NCI-H82 treated with DMSO at 0.1 percent for 48 hours (cell line): ENCODE measurements around the gene CCDC30.
A peak's percentile ranks its signal among the peaks of the same experiment; 100 is the strongest.
"Not testable (repeated sequence)": the region's sequence is repeated elsewhere in the genome, so short reads cannot be mapped to it uniquely, and the experiment has no call there.

Experiments used
- DNase-seq: peaks from one replicate; lab custom pipeline; 2025; ENCODE audit not compliant: unreplicated experiment; lab: John Stamatoyannopoulos, UW

The CCDC30 gene

DNA sequence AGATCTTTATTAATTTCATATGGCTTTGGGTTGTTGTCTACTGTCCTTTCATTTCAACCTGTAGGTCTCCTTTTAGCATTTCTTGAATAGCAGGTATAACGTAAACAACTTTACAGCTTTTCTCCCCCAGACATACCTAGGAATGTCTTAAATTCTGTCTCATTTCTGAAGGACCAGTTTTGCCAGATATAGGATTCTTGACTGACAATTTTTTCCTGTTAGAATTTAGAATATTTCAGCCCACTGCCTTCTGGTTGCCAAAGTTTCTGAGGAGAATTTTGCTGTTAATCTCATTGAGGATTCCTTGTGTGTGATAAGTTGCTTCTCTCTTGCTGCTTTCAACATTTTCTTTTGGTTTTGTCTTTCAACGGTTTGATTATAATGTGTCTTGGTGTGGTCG, 60.1 kb downstream of the CCDC30 start:
- no peak for DNase-seq

DNA sequence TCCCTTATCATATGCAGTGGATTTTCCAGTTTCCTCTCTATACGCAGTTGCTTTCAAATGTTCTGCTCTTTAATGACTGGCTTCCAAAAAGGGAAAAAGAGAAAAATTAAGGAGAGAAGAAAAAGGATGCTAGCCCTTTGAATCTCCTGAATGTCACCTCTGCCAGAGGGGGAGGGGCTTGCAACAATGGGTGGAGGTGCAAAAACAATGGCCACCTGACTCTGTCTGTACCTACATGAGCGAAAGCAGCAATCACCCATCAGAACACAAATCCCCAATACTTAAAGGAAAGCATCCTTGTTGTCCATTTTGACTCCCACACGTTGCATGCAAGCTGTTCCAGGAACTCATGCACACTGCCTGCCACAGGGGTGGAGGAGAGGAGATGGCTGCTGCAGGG, 61.2 kb downstream of the CCDC30 start:
- DNase-seq, result no peak

DNA sequence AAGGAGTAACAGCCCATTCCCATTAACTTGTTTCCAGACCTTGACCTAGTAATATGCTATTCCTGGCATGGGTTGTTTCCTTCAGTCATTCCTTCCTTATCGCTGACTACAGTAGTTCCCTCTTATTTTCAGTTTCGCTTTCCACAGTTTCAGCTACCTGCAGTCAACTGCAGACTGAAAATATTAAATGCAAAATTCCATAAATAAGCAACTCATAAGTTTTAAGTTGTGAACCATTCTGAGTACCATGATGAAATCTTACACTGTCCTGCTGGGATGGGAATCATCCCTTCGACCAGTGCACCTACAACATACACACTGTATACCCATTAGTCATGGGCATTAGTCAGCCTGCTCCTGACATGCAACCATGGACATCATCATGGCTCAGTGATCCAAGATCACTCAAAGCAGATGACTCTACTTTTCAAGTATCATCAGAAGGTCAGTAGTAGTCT, 66.7 kb downstream of the CCDC30 start:
- no peak for DNase-seq

DNA sequence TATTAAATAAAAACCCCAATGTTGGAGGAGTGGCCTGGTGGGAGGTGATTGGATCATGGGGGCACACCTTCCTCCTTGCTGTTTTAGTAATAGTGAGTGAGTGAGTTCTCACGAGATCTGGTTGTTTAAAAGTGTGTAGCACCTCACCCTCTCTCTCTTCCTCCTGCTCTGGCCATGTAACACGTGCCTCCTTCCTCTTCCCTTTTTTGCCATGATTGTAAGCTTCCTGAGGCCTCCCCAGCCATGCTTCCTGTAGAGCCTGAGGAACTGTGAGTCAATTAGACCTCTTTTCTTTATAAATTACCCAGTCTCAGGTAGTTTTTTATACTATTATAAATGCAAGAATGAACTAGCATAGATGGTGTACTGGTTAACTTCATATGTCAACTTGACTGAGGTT, 68.0 kb downstream of the CCDC30 start:
- no peak for DNase-seq

DNA sequence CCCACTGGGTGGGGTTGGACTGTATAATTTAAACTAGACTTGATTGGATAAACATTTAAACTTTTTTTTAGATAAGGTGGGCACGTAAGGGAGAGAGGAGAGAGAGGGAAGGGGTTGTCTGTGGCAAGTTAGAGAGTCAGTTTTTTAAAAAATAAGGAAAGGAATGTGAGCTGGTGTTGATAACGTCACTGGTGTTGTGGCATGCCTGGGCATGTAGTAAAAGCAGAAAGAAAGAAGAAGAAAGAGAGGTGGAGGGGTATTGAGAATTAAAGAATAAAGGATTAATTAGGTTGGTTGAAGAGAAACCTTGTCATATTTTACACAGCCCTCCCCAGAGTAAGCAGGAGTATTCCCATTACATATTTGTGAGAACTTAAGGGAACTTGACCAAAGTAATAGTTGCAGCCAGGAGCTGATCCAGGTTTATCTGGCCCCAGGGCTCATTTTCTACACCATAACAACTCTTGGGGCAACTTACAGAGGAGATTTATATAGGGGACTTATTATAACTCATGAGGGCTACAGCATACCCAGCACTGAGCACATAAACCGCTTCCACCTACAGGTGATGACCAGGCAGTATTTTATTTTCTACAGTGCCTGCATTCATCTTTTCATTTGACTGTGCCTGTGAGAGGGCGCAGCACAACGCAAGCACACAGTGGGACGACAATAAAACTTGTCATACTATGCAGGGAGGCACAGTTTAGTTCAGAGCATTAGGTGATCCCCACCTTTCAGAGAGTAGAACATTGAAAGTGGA, 70.2 kb downstream of the CCDC30 start:
- DNase-seq, result no peak

DNA sequence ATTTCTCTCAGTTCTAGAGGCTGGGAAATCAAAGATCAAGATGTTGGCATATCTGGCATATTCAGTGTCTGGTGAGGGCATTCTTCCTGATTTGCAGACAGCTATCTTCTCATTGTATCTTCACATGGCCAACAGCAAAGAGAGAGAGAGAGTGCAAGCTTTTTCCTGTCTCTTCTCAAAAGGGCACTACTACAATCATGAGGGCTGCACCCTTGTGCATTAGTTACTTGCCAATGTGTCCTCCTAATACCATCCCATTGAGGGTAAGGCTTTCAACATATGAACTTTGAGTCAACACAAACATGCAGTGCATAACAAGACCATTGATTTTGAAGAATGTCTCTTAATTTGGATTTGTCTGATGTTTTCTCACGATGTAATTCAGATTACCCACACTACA, 78.0 kb downstream of the CCDC30 start:
- no peak for DNase-seq

DNA sequence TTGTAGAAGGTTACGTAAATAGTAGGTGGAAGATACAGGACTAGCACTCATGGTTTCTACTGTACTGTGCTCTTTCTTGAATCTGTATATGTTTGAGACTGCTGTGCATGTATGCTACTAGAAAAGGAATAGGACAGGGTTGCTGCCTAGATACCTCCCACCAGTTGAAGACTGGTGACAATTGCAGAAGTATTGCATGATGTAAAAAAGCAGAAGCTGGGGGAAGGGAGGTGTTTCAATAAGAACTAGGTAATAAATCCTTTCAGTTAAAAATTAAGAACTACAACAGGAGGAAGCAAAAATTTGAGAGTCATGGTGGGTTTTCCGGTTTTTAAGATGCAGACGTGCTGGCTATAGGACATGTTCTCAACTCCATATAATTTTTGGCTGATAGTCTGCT, 88.1 kb downstream of the CCDC30 start:
- no peak for DNase-seq

DNA sequence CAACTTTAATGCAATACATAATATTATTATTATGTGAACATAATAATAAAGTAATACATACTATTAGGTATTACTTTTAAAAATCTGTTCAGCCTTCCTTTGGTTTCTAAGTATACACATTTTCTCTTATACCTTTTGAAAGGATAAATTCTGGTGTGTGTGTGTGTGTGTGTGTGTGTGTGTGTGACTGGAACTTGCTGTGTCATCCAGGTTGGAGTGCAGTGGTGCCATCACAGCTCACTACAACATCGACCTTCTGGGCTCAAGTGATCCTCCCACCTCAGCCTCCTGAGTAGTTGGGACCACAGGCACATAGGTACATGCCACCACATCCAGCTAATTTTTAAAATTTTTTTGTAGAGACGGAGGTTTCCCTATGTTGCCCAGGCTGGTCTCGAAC, 88.5 kb downstream of the CCDC30 start:
- no peak for DNase-seq

DNA sequence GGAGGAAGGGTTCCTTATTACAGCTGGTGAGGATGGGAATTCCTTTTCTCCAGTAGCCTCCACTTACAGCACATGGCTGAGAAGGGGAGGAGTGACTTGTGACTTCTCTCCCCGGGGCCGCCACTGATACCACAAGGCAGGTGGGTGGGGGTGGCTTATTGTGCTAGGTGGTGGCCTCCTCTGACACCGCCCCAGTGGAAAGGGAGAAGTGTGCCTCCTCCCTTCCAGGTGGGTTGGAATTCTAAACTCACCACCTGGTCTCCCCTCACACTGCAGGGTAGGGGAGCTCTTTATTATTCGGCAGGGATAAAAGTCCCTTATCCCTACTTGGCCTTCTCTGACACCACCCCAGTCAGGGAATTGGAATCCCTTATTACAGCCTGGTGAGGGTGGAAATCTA, 89.5 kb downstream of the CCDC30 start:
- DNase-seq, result no peak

DNA sequence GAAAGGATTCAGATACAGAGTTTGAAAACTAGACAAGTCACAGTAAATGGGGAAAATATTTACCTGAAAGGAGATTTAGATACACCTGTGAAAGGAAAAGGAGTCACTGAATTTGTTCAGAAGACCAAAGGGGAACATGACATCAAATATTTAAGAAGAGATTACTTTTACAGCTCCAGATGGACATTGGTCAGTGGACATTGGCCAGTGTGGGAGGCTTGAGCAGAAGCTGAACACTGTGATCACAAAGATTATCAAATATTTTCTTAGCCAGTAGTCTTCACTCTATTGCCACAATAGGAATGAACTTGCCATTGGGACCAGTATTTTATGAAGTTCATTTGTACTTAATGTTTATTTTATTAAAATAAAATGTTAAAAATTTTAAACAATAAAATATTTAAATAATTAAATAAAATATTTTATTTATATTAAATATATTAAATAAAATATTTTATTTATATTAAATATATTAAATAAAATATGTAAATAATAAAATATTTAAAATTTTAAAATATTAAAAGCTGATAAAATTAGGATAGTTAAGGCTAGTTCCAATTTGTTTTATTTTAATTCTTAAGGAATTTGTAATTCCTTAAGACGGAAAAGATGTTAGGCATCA, 94.3 kb downstream of the CCDC30 start:
- DNase-seq, result no peak

DNA sequence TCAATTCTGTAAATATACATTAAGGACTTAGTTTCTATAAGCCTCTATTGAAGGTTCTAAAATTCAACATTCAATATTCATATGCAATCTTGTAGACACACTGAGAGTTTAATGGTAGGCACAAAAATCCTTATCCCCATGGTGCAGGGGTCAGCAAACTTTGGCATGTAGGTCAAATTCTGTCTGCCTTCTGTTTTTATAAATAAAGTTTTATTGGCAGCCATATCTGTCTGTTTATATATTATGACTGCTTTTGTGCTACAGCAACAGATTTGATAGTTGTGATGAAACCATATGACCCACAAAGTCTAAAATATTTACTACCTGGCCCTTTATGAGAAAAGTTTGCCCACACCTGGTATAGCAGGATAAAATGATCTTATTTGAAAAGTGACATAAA, 104.0 kb downstream of the CCDC30 start:
- DNase-seq, result no peak

DNA sequence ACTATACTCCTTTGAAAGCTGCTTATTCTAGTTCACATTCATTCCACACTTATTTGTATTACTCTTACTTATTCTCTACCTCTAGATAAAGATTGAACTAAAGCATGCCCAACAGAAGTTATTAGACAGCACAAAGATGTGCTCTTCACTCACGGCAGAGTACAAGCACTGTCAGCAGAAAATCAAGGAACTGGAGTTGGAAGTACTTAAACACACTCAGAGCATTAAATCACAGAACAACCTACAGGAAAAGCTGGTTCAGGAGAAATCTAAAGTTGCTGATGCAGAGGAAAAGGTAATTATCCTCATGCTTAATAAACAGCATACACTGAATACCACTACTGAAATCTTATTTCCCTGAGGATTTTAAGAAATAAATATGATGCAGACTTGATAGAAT, 113.8 kb downstream of the CCDC30 start:
- no peak for DNase-seq

DNA sequence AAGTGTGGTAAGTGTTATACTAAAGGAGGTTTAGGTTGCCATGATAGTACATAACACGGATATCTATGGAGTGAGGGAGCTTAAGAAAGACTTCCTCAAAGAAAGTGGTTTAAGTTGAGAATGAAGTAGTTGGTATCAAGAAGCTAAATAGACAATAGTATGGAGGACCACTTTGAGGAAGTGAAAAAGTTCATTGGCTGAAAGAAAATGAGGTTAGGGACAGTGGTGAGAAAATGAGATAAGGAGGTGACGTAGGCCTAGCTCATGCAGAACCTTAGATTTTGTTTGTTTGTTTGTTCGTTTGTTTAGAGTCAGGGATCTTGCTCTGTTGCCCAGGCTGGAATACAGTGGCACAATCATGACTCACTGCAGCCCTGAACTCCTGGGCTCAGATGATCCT, 122.9 kb downstream of the CCDC30 start:
- DNase-seq, result no peak

DNA sequence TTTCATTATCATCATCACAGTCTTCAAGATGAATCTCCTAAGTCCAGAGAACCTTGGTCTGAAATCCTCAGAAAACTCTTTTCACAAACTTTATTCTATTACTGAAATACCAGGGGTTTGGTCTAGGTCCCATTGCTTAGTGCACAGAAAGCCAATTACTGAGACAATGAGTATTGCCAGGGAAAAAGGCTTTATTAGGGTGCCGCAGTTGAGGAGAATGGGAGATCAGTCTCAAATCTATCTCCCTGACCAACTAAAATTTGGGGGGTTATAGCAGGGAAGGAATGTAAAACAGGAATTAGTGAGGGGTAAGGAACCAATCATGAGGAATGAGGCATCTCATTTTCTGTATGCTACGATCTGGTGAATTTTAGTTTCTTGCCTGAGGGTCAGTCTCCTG, 124.7 kb downstream of the CCDC30 start:
- no peak for DNase-seq

DNA sequence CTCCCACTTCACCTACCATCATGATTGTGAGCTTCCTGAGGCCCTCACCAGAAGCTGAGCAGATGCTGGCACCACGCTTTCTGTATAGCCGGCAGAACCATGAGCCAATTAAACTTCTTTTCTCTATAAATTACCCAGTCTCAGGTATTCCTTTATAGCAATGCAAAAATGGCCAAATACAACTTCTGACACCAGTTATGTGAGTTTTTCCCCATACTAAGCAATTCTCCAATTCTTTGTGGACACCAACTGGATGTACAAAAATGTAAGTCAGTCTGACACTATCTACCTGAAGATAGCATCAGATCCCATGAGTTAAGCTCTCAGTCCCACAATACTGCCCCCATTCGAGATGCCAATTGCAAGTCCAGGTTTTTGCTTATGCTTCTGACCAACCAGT, 129.7 kb downstream of the CCDC30 start:
- no peak for DNase-seq

DNA sequence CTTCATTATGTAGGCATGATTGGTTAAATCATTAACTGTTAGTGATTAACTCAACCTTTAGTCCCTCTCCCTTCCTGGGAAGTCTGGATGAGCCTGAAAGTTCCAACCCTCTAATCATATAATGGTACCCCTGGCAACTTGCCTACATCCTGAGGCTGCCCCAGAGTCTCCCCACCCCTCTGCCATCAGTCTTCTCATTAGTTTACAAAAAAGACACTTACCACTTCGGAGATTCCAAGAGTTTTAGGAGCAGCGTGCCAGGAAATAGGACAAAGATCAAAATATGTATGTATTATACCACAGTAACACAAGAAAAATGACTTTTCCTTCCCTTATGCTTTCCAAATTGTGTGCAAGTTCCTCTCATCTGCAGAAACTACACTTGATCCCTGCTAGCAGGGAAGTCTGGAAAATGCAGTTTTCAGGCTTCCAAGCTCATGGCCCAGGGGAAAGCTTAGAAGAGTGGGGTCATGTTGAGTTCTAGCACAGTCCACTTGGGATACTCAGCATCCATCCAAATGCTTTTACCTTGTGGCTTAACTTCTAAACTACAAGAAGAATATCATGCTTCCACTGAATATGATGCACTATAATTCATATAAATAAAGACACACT, 130.5 kb downstream of the CCDC30 start:
- no peak for DNase-seq

DNA sequence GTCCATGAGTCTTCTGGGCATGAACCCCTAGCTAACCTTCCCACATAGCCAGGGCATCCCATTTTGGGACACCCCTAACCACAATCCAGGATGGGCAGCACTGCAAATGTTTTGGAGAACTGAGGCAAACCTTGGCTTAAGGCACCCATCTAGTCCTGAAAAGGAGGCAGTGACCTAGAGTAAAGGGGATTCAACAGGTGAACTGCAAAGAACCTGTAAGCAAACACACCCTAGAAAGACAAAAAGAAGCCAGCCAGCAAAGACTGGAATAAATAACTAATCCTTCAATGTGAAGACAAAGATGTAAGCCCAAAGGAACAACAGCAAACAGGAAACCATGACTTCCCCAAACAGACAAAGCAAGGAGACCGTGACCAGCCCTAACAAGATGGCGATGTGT, 138.4 kb downstream of the CCDC30 start:
- no peak for DNase-seq

DNA sequence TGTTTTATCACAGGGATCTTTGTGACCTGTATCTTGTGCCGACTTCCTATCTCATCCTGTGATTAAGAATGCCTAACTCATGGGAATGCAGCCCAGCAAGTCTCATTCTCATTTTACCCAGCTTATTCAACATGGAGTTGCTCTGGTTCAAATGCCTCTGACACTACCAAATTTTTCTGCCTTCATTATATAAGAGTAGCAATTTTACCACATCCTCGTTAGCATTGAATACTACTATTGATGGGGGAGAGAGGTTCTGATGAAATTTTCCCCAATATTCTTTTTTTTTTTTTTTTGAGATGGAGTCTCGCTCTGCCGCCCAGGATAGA, 150.7 kb downstream of the CCDC30 start:
- DNase-seq, result no peak

DNA sequence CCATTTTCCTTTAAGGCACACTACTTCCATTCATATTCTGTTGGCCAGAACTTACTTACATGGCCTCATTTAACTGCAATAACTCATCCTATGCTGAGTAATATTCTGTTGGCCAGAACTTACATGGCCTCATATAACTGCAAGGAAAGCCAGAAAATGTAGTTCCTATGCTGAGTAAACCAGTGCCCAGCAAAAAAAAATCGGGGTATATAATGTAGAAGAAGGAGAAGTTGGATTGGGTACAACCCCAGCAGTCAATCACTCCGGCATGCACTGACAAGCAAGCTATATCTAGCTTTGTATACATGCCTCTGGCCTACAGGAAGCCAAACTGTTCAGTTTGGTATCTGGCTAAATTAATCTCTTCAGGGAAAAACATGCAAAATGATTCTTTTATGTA, 155.8 kb downstream of the CCDC30 start:
- no peak for DNase-seq

DNA sequence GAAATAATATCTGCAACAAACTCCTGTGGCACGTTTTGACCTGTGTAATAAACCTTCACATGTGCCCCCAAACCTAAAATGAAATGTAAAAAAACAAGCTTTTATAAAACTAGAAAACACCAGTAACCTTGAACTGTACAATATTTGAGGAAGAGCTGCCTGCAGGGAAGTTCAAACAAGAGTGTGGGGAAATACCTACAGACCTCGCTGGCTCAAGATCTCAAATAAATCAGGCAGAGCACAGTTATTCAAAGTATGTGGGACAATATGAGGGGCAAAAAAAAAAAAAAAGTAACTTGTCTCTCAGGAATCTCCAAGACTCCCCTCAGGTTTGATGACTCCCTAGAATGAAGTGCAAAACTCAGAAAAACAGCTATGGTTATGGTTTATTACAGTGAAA, 157.2 kb downstream of the CCDC30 start:
- DNase-seq, result no peak

DNA sequence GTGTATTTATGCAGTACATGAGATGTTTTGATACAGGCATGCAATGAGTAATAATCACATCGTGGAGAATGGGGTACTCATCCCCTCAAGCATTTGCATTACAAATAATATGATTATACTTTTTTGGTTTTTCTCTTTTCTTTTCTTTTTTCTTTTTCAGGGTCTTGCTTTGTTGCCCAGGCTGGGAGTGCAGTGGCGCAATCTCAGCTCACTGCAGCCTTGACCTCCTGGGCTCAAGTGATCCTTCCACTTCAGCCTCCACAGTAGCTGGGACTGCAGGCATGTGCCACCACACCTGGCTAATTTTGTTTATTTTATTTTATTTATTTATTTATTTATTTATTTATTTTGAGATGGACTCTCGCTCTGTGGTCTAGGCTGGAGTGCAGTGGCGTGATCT, 158.1 kb downstream of the CCDC30 start:
- DNase-seq, result not testable (repeated sequence)

DNA sequence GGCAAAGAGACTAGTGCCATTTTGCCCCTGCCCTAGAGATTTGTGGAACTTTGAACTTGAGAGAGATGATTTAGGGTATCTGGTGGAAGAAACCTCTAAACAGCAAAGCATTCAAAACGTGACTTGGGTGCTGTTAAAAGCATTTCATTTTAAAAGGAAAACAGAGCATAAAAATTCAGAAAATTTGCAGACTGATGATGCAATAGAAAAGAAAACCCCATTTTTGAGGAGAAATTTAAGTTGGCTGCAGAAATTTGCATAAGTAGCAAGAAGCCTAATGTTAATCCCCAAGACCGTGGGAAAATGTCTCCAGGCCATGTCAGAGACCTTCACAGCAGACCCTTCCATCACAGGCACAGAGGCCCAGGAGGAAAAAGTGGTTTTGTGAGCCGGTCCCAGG, 164.1 kb downstream of the CCDC30 start:
- DNase-seq, result not testable (repeated sequence)

DNA sequence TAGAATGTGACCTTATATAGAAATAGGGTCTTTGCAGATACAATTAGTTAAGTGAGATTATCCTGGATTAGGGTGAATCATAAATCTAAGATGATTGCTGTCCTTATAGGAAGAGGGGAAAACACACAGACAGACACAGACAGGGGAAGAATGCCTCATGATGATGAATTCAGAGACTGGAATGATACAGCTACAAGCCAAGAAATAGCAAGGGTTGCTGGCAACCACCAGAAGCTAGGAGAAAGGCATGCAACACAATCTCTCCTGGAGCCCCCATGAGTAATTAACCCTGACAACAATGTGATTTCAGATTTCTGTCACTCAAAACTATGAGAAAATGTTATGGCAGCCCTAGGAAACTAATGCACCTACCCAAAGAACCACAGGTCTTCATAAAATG, 176.0 kb downstream of the CCDC30 start:
- peak; percentile 70 for DNase-seq
